ENCODE data around the gene GRID2. TPM values are rescaled to one million over a fixed set of nuclear protein-coding genes. Genes with fewer than 3 reads are reported as not detected.

GRID2 gene
- polyA plus RNA-seq, 1 donor from 2014 or later = 14.9 TPM

GRCh38 chr4:92646826-92647225, 343.1 kb downstream of the GRID2 start:
- Histone ChIP-seq H3K27me3 (ENCODE audit: insufficient read depth, low read depth, low read length) (no peaks in the 10 kb centered on the region), H3K9ac (ENCODE audit: low read length) (no peak overlapping the region), H3K4me2 (ENCODE audit: low read length) (no peak overlapping the region), H3K9me2 (ENCODE audit: insufficient read depth, low read length) (no peaks in the 10 kb centered on the region), H3K9me3 (ENCODE audit: low read length) (no peaks in the 10 kb centered on the region), H3K4me3 (ENCODE audit: low read length) (no peak overlapping the region), H3K27ac (ENCODE audit: low read length) (no peak overlapping the region), H2AFZ (ENCODE audit: low read depth, low read length) (no peak overlapping the region), H3K36me3 (ENCODE audit: insufficient read depth, low read length) (no peaks in the 10 kb centered on the region), H3K79me2 (replicated peaks; ENCODE audit: insufficient read depth, low read length) (no peaks in the 10 kb centered on the region), H4K20me1 (ENCODE audit: insufficient read depth) (no peaks in the 10 kb centered on the region), H3F3A (ENCODE audit: insufficient read depth, low read length, poor library complexity, severe bottlenecking) (no peaks in the 10 kb centered on the region)
- TF ChIP-seq REST (IDR thresholded peaks at IDR 0.05; ENCODE audit: borderline replicate concordance) (no peak), EP300 (conservative IDR thresholded peaks at IDR 0.05; ENCODE audit: poor library complexity, severe bottlenecking) (no peak), POLR2AphosphoS5 (IDR thresholded peaks at IDR 0.05) (no peak), CTCF (IDR thresholded peaks at IDR 0.05; ENCODE audit: poor library complexity, severe bottlenecking) (no peak), MXI1 (conservative IDR thresholded peaks at IDR 0.05; ENCODE audit: poor library complexity, severe bottlenecking) (no peak), TAF1 (IDR thresholded peaks at IDR 0.05; ENCODE audit: low read depth) (no peak), RAD21 (conservative IDR thresholded peaks at IDR 0.05) (no peak), SMC3 (conservative IDR thresholded peaks at IDR 0.05; ENCODE audit: poor library complexity) (no peak), EZH2 (IDR thresholded peaks at IDR 0.05; ENCODE audit: borderline replicate concordance, insufficient read depth, low read length, poor library complexity, severe bottlenecking) (no peak)

- H2AFZ ChIP-seq (ENCODE audit: low read depth, low read length) = no peak overlapping the region
- H3K4me3 ChIP-seq (ENCODE audit: low read length) = no peak overlapping the region
- H3K9me2 ChIP-seq (ENCODE audit: insufficient read depth, low read length) = no peaks in the 10 kb centered on the region
- no peak overlapping the region for H3K4me2 ChIP-seq (ENCODE audit: low read length)
- H3F3A ChIP-seq (ENCODE audit: insufficient read depth, low read length, poor library complexity, severe bottlenecking) = no peaks in the 10 kb centered on the region
- TF ChIP-seq POLR2AphosphoS5 (IDR thresholded peaks at IDR 0.05) = no peak
- TF ChIP-seq MXI1 (conservative IDR thresholded peaks at IDR 0.05; ENCODE audit: poor library complexity, severe bottlenecking) = no peak
- no peak for TF ChIP-seq EP300 (conservative IDR thresholded peaks at IDR 0.05; ENCODE audit: poor library complexity, severe bottlenecking)
- no peak for TF ChIP-seq REST (IDR thresholded peaks at IDR 0.05; ENCODE audit: borderline replicate concordance)
- TF ChIP-seq CTCF (IDR thresholded peaks at IDR 0.05; ENCODE audit: poor library complexity, severe bottlenecking) = no peak
- TF ChIP-seq SMC3 (conservative IDR thresholded peaks at IDR 0.05; ENCODE audit: poor library complexity) = no peak
- TF ChIP-seq EZH2 (IDR thresholded peaks at IDR 0.05; ENCODE audit: borderline replicate concordance, insufficient read depth, low read length, poor library complexity, severe bottlenecking) = no peak
- TF ChIP-seq RAD21 (conservative IDR thresholded peaks at IDR 0.05) = no peak
- TF ChIP-seq TAF1 (IDR thresholded peaks at IDR 0.05; ENCODE audit: low read depth) = no peak
- H3K79me2 ChIP-seq (replicated peaks; ENCODE audit: insufficient read depth, low read length) = no peaks in the 10 kb centered on the region
- H3K9ac ChIP-seq (ENCODE audit: low read length) = no peak overlapping the region
- H4K20me1 ChIP-seq (ENCODE audit: insufficient read depth) = no peaks in the 10 kb centered on the region
- no peak overlapping the region for H3K27ac ChIP-seq (ENCODE audit: low read length)
- no peaks in the 10 kb centered on the region for H3K9me3 ChIP-seq (ENCODE audit: low read length)
- no peaks in the 10 kb centered on the region for H3K27me3 ChIP-seq (ENCODE audit: insufficient read depth, low read depth, low read length)
- no peaks in the 10 kb centered on the region for H3K36me3 ChIP-seq (ENCODE audit: insufficient read depth, low read length)
Measured at GRCh38 chr4:92651536-92651935, 347.8 kb downstream of the GRID2 start.

Data from neural cell (in vitro differentiated cells).